DND-41 (cell line): ENCODE data around the gene ADPRH.

Experiments
- EZH2 ChIP-seq: IDR thresholded peaks from 3 replicates; pipeline ENCODE4 v1.6.1; 2012; ENCODE audit warnings: borderline replicate concordance, low read depth, mild to moderate bottlenecking, moderate library complexity, low read length, inconsistent platforms; ENCODE audit not compliant: severe bottlenecking
- TF ChIP-seq, protein P1 (sequence below): IDR thresholded peaks from 2 replicates; pipeline ENCODE4 v1.5.1; 2012; ENCODE audit warnings: borderline replicate concordance, low read length, moderate library complexity, mild to moderate bottlenecking; ENCODE audit not compliant: poor library complexity, severe bottlenecking; ENCODE audit errors: extremely low read depth

DNA sequence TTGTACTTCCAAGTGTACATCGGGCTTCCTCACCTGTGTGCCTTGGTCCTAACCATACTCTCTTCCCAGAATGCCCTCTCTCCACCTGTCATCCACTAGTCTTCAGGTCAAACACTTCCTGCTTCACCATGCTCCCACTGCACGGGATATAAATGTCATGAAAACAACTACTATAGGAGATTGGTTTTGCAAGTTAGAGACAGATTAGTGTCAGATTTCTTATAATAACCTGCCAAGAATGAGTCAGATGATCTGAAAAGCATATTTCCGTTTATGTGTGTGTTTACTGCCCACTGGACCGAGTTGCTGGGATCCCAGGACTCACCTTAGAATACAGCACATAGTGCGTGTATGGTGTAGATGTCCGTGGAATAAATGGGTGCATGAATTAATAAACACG, 39.8 kb downstream of the ADPRH start:
- TF ChIP-seq, protein P1, sequence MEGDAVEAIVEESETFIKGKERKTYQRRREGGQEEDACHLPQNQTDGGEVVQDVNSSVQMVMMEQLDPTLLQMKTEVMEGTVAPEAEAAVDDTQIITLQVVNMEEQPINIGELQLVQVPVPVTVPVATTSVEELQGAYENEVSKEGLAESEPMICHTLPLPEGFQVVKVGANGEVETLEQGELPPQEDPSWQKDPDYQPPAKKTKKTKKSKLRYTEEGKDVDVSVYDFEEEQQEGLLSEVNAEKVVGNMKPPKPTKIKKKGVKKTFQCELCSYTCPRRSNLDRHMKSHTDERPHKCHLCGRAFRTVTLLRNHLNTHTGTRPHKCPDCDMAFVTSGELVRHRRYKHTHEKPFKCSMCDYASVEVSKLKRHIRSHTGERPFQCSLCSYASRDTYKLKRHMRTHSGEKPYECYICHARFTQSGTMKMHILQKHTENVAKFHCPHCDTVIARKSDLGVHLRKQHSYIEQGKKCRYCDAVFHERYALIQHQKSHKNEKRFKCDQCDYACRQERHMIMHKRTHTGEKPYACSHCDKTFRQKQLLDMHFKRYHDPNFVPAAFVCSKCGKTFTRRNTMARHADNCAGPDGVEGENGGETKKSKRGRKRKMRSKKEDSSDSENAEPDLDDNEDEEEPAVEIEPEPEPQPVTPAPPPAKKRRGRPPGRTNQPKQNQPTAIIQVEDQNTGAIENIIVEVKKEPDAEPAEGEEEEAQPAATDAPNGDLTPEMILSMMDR: no peak
- TF ChIP-seq EZH2: no peak
